ENCODE results near the gene ZNF354B.

DNA sequence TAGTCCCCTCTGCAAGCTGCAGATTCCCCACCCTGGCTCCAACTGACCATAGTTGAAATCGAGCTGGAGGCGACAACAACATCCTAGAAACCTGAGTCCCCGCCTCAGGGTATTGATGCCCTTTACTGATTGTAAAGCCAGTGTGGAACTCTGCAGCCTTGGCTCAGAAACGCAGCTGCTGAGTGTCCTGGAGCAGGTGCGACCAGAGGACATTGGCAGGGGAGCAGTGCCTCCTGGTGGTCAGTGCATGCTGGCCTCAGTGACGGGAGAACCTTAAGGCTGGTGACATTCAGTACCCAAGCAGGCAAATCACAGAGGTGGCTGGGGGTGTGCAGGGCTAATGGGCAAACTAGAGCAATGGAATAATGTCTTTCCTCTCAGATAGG, 20.4 kb upstream of the ZNF354B start:
- TF ChIP-seq SMC3 (IDR thresholded peaks at IDR 0.05; ENCODE audit: low read depth, low read length) (no peak), JUND (IDR thresholded peaks at IDR 0.05) (no peak), RCOR1 (IDR thresholded peaks at IDR 0.05; ENCODE audit: low read length) (no peak), EZH2phosphoT487 (IDR thresholded peaks at IDR 0.05; ENCODE audit: borderline replicate concordance, low read depth) (no peak), POLR2AphosphoS5 (IDR thresholded peaks at IDR 0.05; ENCODE audit: low read depth, low read length) (no peak), YY1 (IDR thresholded peaks at IDR 0.05; ENCODE audit: low read depth) (no peak), RFX5 (IDR thresholded peaks at IDR 0.05; ENCODE audit: low read length) (no peak), NRF1 (IDR thresholded peaks at IDR 0.05; ENCODE audit: low read depth, low read length) (no peak)
- TF ChIP-seq, protein P1, sequence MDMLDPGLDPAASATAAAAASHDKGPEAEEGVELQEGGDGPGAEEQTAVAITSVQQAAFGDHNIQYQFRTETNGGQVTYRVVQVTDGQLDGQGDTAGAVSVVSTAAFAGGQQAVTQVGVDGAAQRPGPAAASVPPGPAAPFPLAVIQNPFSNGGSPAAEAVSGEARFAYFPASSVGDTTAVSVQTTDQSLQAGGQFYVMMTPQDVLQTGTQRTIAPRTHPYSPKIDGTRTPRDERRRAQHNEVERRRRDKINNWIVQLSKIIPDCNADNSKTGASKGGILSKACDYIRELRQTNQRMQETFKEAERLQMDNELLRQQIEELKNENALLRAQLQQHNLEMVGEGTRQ (IDR thresholded peaks at IDR 0.05; ENCODE audit: borderline replicate concordance, low read depth, low read length) = no peak
- TF ChIP-seq, protein P2, sequence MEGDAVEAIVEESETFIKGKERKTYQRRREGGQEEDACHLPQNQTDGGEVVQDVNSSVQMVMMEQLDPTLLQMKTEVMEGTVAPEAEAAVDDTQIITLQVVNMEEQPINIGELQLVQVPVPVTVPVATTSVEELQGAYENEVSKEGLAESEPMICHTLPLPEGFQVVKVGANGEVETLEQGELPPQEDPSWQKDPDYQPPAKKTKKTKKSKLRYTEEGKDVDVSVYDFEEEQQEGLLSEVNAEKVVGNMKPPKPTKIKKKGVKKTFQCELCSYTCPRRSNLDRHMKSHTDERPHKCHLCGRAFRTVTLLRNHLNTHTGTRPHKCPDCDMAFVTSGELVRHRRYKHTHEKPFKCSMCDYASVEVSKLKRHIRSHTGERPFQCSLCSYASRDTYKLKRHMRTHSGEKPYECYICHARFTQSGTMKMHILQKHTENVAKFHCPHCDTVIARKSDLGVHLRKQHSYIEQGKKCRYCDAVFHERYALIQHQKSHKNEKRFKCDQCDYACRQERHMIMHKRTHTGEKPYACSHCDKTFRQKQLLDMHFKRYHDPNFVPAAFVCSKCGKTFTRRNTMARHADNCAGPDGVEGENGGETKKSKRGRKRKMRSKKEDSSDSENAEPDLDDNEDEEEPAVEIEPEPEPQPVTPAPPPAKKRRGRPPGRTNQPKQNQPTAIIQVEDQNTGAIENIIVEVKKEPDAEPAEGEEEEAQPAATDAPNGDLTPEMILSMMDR (IDR thresholded peaks at IDR 0.05) = no peak
- TF ChIP-seq, protein P3, sequence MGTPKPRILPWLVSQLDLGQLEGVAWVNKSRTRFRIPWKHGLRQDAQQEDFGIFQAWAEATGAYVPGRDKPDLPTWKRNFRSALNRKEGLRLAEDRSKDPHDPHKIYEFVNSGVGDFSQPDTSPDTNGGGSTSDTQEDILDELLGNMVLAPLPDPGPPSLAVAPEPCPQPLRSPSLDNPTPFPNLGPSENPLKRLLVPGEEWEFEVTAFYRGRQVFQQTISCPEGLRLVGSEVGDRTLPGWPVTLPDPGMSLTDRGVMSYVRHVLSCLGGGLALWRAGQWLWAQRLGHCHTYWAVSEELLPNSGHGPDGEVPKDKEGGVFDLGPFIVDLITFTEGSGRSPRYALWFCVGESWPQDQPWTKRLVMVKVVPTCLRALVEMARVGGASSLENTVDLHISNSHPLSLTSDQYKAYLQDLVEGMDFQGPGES (IDR thresholded peaks at IDR 0.05; ENCODE audit: low read depth, low read length) = no peak
- TF ChIP-seq, protein P4, sequence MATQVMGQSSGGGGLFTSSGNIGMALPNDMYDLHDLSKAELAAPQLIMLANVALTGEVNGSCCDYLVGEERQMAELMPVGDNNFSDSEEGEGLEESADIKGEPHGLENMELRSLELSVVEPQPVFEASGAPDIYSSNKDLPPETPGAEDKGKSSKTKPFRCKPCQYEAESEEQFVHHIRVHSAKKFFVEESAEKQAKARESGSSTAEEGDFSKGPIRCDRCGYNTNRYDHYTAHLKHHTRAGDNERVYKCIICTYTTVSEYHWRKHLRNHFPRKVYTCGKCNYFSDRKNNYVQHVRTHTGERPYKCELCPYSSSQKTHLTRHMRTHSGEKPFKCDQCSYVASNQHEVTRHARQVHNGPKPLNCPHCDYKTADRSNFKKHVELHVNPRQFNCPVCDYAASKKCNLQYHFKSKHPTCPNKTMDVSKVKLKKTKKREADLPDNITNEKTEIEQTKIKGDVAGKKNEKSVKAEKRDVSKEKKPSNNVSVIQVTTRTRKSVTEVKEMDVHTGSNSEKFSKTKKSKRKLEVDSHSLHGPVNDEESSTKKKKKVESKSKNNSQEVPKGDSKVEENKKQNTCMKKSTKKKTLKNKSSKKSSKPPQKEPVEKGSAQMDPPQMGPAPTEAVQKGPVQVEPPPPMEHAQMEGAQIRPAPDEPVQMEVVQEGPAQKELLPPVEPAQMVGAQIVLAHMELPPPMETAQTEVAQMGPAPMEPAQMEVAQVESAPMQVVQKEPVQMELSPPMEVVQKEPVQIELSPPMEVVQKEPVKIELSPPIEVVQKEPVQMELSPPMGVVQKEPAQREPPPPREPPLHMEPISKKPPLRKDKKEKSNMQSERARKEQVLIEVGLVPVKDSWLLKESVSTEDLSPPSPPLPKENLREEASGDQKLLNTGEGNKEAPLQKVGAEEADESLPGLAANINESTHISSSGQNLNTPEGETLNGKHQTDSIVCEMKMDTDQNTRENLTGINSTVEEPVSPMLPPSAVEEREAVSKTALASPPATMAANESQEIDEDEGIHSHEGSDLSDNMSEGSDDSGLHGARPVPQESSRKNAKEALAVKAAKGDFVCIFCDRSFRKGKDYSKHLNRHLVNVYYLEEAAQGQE (IDR thresholded peaks at IDR 0.05; ENCODE audit: low read depth, low read length) = no peak

All from SK-N-SH (cell line).